Inferior parietal cortex (tissue), 1 donor: ENCODE measurements around the gene LCE1E.

Experiments
- DNase-seq: peaks from one replicate; pipeline ENCODE4 v3.0.0-alpha.2; 2016; ENCODE audit errors: extremely low spot score

LCE1E gene

DNA sequence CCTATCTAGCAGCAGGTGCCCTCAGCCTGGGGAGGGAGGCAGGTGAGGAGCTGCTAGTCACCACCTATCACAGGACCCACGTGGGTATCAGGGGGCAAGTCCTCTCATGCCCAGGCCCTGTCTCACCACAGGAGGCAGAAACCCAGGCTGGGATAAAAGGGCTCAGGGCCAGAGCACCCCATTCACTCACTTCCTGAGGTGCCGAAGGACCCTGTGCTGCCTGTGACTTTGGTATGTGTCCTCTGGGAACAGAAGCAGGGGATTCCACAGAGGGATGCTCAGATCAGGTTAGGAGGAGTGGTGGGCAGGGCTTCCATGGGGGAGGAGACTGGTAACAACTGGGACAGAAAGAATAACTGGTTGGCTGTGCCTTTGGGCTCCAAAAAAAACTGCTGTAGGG is at the start of gene LCE1E:
Gene LCE1E (plus strand): TSS at position 181 of the 400 bp plus-strand sequence. CDS start 1,043 bp downstream, outside the sequence.
- no peak for DNase-seq

DNA sequence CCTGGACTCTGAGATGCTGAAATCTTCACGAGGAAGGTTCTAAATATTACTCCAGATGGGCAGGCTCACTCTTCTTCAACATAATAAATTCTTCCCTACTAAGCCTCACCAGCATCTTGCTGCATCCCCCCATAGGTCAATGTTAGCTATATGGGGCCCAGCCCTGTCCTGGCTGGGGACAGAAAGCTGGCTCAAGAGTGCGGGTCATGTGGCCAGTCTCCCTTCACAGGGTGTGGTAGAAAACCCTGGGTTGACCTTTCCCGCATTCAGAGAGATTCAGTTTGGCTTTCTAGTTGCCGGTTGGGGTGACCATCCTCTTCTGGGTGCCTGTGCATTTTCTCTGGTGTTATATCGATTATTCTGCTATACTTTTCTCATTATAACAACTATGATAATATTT is 48.1 kb upstream of the LCE1E start:
- DNase-seq: no peak

DNA sequence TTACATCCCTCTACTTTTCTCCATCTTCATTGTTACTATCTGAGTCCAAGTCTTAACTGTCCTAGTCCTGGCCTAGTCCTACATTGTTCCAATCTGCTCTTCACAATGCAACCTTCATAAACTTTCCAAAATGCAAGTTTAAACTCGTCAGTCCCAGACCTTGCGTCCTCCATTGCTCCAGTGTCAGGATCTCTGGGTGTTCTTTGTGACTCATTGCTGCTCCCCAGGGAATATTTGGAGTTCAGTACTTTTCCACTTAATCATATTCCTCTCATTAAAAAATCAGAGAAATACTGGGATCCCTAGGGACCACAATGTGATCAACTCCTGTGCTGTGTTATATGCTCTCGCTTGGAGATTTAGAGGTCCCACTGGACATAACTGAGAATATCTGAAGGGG is 46.2 kb upstream of the LCE1E start:
- no peak for DNase-seq

- no peak for DNase-seq
Measured at GRCh38 chr1:152741656-152742055, 44.4 kb upstream of the LCE1E start.

DNA sequence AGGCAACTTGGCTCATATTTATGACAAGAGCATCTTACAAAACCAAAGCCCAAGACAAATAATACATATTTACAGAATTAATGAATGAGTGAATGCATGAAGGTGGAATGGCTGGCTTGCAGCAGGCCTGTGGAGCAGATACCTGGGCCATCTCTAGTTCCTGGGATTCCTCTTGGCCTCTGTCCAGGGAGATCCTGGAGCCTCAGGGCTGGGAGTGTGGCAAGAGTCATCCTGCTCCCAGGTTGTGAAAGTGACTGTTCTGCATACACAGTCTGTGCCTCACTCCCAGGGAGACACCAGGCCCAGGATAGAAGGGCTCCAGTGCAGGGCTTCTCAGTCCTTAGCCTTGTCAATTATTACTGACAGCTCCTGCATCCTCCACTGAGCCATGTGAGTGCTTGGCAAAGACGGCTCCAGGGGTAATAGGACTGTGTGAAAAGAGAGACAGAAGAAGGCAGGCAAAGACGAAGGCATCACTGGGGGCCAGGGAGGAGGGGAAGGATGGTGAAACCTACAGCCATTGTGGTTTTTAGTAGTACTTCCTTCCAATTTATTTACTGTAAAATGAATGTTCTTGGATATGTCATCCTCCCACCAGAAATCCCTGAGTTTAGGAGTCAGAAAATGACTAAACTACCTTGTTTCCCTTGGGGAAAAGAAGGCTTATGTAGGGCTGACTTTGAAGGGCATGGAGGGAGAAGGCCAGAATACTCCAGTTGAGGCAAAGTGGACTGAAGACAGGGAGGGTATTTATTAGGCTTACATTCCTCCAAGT is 42.5 kb upstream of the LCE1E start:
- no peak for DNase-seq

- no peak for DNase-seq
Measured at GRCh38 chr1:152745289-152745704, 40.8 kb upstream of the LCE1E start.

DNA sequence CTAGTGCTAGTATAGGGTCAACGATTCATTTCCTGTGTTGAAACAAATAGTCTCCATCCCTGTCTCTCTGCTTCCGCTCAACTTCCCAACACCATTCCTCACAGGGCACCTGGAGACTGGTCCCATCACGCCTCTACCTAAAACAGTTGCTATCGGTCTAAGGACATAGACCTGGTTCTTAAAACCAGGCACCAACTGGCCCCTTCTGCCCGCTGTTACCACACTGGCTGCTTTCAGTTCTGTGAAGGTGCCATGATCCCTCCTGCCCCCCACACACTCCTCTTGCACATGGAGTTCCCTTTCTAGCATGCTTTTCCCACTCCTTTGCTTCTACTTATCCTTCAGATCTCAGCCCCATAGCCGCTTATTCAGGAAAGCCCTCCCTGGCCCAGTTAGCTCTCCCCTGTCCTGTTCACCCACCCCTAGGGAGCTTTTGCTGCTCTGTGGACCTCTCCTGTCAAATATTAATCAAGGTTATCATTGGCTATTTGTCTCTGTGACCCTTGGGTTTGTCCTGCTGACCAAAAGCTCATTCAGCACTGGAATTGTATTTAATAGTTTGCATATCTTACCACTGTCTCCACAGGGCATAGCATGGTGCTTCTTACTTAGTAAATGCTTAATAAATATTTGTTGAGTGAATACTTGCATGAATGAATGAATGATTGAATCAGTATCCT is 40.2 kb upstream of the LCE1E start:
- no peak for DNase-seq

- no peak for DNase-seq
Measured at GRCh38 chr1:152747831-152748230, 38.2 kb upstream of the LCE1E start.

- DNase-seq: no peak
Measured at GRCh38 chr1:152752225-152752624, 33.8 kb upstream of the LCE1E start.

DNA sequence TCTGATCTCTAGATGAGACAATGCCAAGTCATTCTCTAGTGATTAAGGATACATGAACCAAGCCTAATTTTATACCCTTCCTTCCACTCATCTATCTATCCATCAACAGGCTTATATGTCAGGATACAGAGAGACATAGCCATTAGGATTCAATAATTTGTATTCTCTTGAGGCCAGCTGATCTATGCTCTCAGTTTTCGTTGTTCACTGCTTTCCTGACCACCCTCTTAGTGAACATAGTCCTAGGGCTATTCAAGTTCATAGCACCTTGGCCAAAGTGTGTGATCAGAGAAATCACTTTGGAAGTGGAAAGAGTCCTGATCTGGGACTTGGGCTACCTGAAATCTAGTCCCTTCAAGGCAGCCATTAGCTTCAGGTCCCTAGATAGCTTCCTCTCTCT is 32.5 kb upstream of the LCE1E start:
- DNase-seq: no peak

DNA sequence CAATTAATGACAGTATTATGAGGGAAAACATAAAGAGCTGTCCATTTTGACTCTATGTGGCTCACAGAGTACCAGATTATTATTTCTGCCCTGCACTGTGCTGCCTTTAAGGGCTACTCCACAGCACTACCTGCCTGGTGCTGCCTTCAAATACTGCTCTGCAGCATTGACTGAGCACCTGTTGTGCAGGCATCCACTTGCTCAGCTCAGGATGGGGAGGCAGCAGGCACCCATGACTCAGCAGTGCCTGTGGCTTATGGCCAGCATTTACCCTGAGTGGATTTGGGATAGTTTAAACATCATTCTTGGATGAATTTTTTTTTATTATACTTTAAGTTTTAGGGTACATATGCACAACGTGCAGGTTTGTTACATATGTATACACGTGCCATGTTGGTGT is 29.2 kb upstream of the LCE1E start:
- DNase-seq: no peak

GRCh38 chr1:152757747-152758146 is 28.3 kb upstream of the LCE1E start, which contains the start of gene KPRP:
Gene KPRP (plus strand): TSS chr1:152758025. CDS start chr1:152759589, 1,564 bp downstream.
- no peak for DNase-seq

DNA sequence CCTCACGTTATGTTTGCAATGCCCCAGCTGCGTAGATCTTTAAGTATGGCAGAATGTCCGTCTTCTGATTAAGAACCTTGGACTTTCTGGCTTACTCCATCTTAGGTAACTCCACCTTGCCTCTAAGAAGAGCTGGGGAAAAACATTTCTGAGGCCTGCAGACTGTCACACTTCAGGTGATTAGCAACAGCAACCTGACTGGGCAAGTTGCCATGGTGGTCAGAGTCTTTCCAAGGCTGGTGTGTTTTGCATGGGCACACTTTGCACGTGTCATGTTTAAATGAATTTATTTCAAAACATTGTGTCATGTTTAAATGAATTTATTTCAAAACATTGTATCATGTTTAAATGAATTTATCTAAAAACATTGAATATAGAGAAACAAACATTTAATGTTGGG is 27.4 kb upstream of the LCE1E start:
- no peak for DNase-seq

DNA sequence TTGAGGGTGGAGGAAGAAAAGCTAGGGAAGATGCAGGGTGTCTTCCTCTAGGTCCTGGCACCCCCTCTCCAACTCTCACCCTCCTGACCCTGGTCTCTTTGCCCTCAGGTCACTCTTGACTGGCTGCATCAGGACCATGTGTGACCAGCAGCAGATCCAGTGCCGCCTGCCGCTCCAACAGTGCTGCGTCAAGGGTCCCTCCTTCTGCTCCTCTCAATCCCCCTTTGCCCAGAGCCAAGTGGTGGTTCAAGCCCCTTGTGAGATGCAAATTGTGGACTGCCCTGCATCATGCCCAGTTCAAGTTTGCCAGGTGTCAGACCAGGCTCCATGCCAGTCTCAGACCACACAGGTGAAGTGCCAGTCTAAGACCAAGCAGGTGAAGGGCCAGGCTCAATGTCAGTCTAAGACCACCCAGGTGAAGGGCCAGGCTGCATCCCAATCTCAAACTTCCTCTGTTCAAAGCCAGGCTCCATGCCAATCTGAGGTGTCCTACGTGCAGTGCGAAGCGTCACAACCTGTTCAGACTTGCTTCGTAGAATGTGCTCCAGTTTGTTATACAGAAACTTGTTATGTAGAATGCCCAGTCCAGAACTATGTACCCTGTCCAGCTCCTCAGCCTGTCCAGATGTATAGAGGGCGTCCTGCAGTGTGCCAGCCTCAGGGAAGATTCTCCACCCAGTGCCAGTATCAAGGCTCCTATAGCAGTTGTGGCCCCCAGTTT is 26.4 kb upstream of the LCE1E start:
- DNase-seq: no peak

DNA sequence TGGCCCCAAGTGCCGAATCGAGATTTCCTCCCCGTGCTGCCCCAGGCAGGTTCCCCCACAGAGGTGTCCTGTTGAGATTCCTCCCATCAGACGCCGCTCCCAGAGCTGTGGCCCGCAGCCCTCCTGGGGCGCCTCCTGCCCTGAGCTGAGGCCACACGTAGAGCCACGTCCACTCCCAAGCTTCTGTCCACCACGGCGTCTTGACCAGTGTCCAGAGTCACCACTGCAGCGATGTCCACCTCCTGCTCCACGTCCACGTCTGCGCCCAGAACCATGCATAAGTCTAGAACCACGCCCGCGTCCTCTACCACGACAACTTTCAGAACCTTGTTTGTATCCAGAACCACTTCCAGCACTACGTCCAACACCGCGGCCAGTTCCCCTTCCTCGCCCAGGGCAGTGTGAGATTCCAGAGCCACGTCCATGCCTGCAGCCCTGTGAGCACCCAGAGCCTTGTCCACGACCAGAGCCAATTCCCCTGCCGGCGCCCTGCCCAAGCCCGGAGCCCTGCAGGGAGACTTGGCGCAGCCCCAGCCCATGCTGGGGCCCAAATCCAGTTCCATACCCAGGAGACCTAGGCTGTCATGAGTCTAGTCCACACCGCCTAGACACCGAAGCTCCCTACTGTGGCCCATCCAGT is 25.4 kb upstream of the LCE1E start:
- no peak for DNase-seq

DNA sequence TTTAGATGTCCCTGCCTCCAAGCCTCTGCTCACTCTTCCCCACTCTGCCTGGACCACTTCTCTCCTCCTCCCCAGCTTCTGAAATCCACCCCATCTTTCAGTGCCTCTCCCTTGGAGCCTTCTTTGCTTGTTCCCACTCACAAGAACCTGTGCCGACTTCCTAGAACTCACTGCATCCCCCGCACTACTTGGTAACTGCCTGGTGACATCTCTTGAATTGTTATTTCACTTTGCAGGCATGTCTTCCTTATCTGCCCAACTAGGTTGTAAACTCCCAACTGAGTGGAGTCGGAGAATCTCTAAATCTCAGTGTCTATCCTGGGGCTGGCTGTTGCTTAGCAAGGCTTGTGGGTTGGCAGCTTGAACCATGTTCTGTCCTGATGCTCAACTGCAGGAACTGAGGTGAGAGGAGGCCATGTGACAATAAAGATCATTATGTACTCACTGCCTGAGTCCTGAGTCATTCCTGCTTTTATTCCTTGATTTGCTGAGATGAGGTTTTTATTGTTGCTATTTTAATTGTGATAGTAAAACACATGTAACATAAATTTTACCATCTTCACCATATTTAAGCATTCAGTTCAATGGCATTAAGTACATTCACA is 24.3 kb upstream of the LCE1E start:
- peak; percentile 22 for DNase-seq

DNA sequence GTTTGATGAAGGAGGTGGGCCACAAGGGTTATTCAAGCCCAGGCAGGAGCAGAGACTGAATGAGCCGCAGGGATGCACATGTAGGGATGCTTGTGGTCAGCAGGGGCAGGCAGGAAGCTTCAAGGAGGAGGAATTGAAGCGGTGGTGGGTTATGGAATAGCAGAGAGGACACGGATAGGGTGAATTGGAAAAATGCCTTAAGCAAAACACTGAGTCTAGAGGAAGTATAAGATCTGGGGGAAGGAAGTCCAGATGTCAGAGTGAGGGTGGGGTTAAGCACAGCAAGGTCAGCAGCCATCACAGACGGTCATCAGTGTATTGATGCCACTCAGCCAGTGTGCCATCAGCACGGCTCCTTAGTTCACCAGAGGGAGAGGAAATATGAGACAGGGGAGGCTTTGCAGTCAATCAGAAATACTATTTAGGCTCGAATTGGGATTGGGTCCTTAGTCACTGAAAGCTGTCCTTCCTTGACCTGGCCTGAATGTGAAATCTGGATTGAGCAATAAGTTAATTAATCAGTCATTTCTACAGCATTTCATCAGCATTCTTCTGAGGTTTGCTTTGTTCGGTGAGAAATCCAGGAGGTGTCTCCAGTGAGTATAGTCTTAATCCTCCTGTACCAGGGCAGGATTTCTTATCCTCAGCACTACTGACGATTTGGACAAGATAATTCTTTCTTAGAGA is 17.1 kb upstream of the LCE1E start:
- DNase-seq: no peak

DNA sequence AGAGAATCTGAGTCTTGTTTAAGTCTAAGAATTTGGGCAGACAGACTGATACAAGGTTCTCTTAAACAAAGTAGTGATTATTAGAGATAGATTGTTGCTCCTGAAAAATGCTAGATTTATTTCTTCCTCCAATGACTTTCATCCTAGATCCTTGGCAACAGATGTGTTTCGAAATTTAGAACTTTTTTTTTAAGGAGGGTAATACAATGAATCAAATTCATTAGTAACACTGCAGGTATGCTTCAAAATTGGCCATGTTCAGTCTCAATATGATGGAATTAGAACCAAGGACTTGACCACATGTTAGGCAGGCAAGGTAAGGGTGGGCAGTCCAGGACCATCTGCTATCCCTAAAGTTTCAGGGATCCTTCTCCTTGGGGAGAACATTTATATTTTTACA is 15.6 kb upstream of the LCE1E start:
- no peak for DNase-seq

- DNase-seq: no peak
Measured at GRCh38 chr1:152774875-152775274, 11.2 kb upstream of the LCE1E start, which contains the start of gene LCE1F. Gene LCE1F (plus strand): TSS chr1:152775140. CDS start chr1:152776372, 1,232 bp downstream.

DNA sequence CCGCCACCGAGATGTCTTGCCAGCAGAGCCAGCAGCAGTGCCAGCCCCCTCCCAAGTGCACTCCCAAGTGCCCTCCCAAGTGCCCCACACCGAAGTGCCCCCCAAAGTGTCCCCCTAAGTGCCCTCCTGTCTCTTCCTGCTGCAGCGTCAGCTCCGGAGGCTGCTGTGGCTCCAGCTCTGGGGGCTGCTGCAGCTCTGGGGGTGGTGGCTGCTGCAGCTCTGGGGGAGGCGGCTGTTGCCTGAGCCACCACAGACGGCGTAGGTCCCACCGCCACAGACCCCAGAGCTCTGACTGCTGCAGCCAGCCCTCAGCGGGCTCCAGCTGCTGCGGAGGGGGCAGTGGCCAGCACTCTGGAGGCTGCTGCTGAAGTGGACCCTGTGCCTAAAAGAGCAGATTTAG is 9.7 kb upstream of the LCE1E start:
- DNase-seq: no peak
